WTC11 (cell line): ENCODE data around the gene WRAP73. TPM values are rescaled to one million over a fixed set of nuclear protein-coding genes. Genes with fewer than 3 reads are reported as not detected.

ENCODE experiments used
- ATAC-seq: fragments of 200-7000 bp; cut with Tn5 transposase; 2 replicates; pipeline ENCODE4 v1.10.0; 2021; ENCODE audit warnings: mild to moderate bottlenecking, moderate library complexity
- CTCF ChIA-PET: fragments of 300-600 bp; sonication (Branson Sonifier 250); formaldehyde crosslinking; loops from one replicate; lab custom pipeline; 2021; ENCODE audit warnings: antibody characterized with exemption; lab: Charles Lee
- POLR2A ChIA-PET: fragments of 350-600 bp; sonication (Branson Sonifier 250); formaldehyde crosslinking; loops from one replicate; lab custom pipeline; 2021; ENCODE audit warnings: antibody characterized with exemption; lab: Charles Lee
- DNase-seq: peaks from one replicate; pipeline ENCODE4 v3.0.0; 2021; ENCODE audit warnings: low spot score
- H3K27ac Mint-ChIP-seq: 2 replicates; pipeline ENCODE4 v1.8.0; 2021; ENCODE audit warnings: mixed read lengths
- H3K27me3 Mint-ChIP-seq: 2 replicates; pipeline ENCODE4 v1.8.0; 2021; ENCODE audit warnings: low read depth, mild to moderate bottlenecking, moderate library complexity, mixed read lengths
- H3K36me3 Mint-ChIP-seq: 2 replicates; pipeline ENCODE4 v1.8.0; 2021; ENCODE audit warnings: mixed read lengths
- H3K4me1 Mint-ChIP-seq: 2 replicates; pipeline ENCODE4 v1.8.0; 2022; ENCODE audit warnings: mixed read lengths
- H3K4me3 Mint-ChIP-seq: 2 replicates; pipeline ENCODE4 v1.8.0; 2021; ENCODE audit warnings: mild to moderate bottlenecking, moderate library complexity, mixed read lengths
- H3K9me3 Mint-ChIP-seq: 2 replicates; pipeline ENCODE4 v1.8.0; 2021; ENCODE audit warnings: mixed read lengths
- ATF1 ChIP-seq: sonication (generic); formaldehyde crosslinking; IDR thresholded peaks from 2 replicates; pipeline ENCODE4 v1.8.1; 2023; ENCODE audit warnings: mild to moderate bottlenecking, moderate library complexity, missing genetic modification reagents
- CBFB ChIP-seq: sonication (generic); formaldehyde crosslinking; IDR thresholded peaks from 2 replicates; pipeline ENCODE4 v1.8.1; 2022; ENCODE audit warnings: mild to moderate bottlenecking, low read depth, missing genetic modification reagents
- ESRRA ChIP-seq: sonication (generic); formaldehyde crosslinking; IDR thresholded peaks from 2 replicates; pipeline ENCODE4 v1.8.1; 2022; ENCODE audit warnings: mild to moderate bottlenecking, missing genetic modification reagents, borderline replicate concordance
- FOXP1 ChIP-seq: sonication (generic); formaldehyde crosslinking; IDR thresholded peaks from 2 replicates; pipeline ENCODE4 v1.8.0; 2022; ENCODE audit warnings: missing genetic modification reagents, mild to moderate bottlenecking, moderate library complexity, borderline replicate concordance
- GABPB1 ChIP-seq: sonication (generic); formaldehyde crosslinking; IDR thresholded peaks from 2 replicates; pipeline ENCODE4 v1.8.1; 2023; ENCODE audit warnings: mild to moderate bottlenecking, missing genetic modification reagents
- GTF2I ChIP-seq: fragments of 250-450 bp; sonication (Bioruptor Pico); conservative IDR thresholded peaks from 2 replicates; pipeline ENCODE4 v1.4.0; 2021; ENCODE audit warnings: mild to moderate bottlenecking
- IRF2 ChIP-seq: sonication (generic); formaldehyde crosslinking; IDR thresholded peaks from 2 replicates; pipeline ENCODE4 v1.8.0; 2022; ENCODE audit warnings: low read depth, missing genetic modification reagents, borderline replicate concordance
- NFE2L1 ChIP-seq: sonication (generic); formaldehyde crosslinking; IDR thresholded peaks from 2 replicates; pipeline ENCODE4 v1.8.1; 2023; ENCODE audit warnings: missing genetic modification reagents
- NR2C2 ChIP-seq: sonication (generic); formaldehyde crosslinking; IDR thresholded peaks from 2 replicates; pipeline ENCODE4 v1.8.0; 2022; ENCODE audit warnings: mild to moderate bottlenecking, missing genetic modification reagents
- NR3C1 ChIP-seq: sonication (generic); formaldehyde crosslinking; conservative IDR thresholded peaks from 2 replicates; pipeline ENCODE4 v1.8.1; 2023; ENCODE audit warnings: low read depth, mild to moderate bottlenecking, missing genetic modification reagents
- OVOL2 ChIP-seq: fragments of 250-450 bp; sonication (Bioruptor Pico); IDR thresholded peaks from 2 replicates; pipeline ENCODE4 v1.9.0; 2021; ENCODE audit warnings: mild to moderate bottlenecking, borderline replicate concordance
- RELA ChIP-seq: sonication (generic); formaldehyde crosslinking; IDR thresholded peaks from 2 replicates; pipeline ENCODE4 v1.8.1; 2022; ENCODE audit warnings: missing genetic modification reagents, mild to moderate bottlenecking, borderline replicate concordance
- ZNF232 ChIP-seq: sonication (generic); formaldehyde crosslinking; IDR thresholded peaks from 2 replicates; pipeline ENCODE4 v1.8.0; 2022; ENCODE audit warnings: mild to moderate bottlenecking, missing genetic modification reagents
- ZNF263 ChIP-seq: sonication (generic); formaldehyde crosslinking; IDR thresholded peaks from 2 replicates; pipeline ENCODE4 v1.8.1; 2022; ENCODE audit warnings: low read depth, mild to moderate bottlenecking, moderate library complexity, missing genetic modification reagents
- ZNF317 ChIP-seq: sonication (generic); formaldehyde crosslinking; IDR thresholded peaks from 2 replicates; pipeline ENCODE4 v1.8.1; 2023; ENCODE audit warnings: low read depth, mild to moderate bottlenecking, moderate library complexity, missing genetic modification reagents, borderline replicate concordance
- ZNF396 ChIP-seq: fragments of 250-450 bp; sonication (Bioruptor Pico); IDR thresholded peaks from 2 replicates; pipeline ENCODE4 v1.8.0; 2021; ENCODE audit warnings: mild to moderate bottlenecking, moderate library complexity, borderline replicate concordance
- ZNF416 ChIP-seq: fragments of 250-450 bp; sonication (Bioruptor Pico); IDR thresholded peaks from 2 replicates; pipeline ENCODE4 v1.9.0; 2021; ENCODE audit warnings: mild to moderate bottlenecking, inconsistent platforms
- ZNF423 ChIP-seq: fragments of 250-450 bp; sonication (Bioruptor Pico); IDR thresholded peaks from 2 replicates; pipeline ENCODE4 v2.1.2; 2022; ENCODE audit warnings: mild to moderate bottlenecking, moderate library complexity
- total RNA-seq: library from RNA; stranded (reverse); gene quantifications from 3 replicates; pipeline ENCODE4 v1.2.3, GENCODE V29; 2021
- TF ChIP-seq, protein P1 (sequence below): sonication (generic); formaldehyde crosslinking; IDR thresholded peaks from 2 replicates; pipeline ENCODE4 v1.8.1; 2022; ENCODE audit warnings: low read depth, mild to moderate bottlenecking, moderate library complexity, missing genetic modification reagents, borderline replicate concordance
- TF ChIP-seq, protein P2 (sequence below): sonication (generic); formaldehyde crosslinking; IDR thresholded peaks from 2 replicates; pipeline ENCODE4 v1.8.0; 2023; ENCODE audit warnings: missing genetic modification reagents
- TF ChIP-seq, protein P3 (sequence below): sonication (generic); formaldehyde crosslinking; IDR thresholded peaks from 2 replicates; pipeline ENCODE4 v1.8.1; 2022; ENCODE audit warnings: mild to moderate bottlenecking, missing genetic modification reagents, moderate library complexity, borderline replicate concordance
- TF ChIP-seq, protein P4 (sequence below): fragments of 250-450 bp; sonication (Bioruptor Pico); IDR thresholded peaks from 2 replicates; pipeline ENCODE4 v2.1.2; 2022; ENCODE audit warnings: mild to moderate bottlenecking, moderate library complexity
- TF ChIP-seq, protein P5 (sequence below): sonication (generic); formaldehyde crosslinking; IDR thresholded peaks from 2 replicates; pipeline ENCODE4 v1.8.0; 2022; ENCODE audit warnings: mild to moderate bottlenecking, missing genetic modification reagents
- TF ChIP-seq, protein P6 (sequence below): sonication (generic); formaldehyde crosslinking; IDR thresholded peaks from 2 replicates; pipeline ENCODE4 v1.8.0; 2022; ENCODE audit warnings: missing genetic modification reagents
- TF ChIP-seq, protein P7 (sequence below): fragments of 250-450 bp; sonication (Bioruptor Pico); conservative IDR thresholded peaks from 2 replicates; pipeline ENCODE4 v1.9.0; 2021; ENCODE audit warnings: mild to moderate bottlenecking

WRAP73 gene
- total RNA-seq, 1 experiment from 2014 or later: 39.2 TPM

DNA sequence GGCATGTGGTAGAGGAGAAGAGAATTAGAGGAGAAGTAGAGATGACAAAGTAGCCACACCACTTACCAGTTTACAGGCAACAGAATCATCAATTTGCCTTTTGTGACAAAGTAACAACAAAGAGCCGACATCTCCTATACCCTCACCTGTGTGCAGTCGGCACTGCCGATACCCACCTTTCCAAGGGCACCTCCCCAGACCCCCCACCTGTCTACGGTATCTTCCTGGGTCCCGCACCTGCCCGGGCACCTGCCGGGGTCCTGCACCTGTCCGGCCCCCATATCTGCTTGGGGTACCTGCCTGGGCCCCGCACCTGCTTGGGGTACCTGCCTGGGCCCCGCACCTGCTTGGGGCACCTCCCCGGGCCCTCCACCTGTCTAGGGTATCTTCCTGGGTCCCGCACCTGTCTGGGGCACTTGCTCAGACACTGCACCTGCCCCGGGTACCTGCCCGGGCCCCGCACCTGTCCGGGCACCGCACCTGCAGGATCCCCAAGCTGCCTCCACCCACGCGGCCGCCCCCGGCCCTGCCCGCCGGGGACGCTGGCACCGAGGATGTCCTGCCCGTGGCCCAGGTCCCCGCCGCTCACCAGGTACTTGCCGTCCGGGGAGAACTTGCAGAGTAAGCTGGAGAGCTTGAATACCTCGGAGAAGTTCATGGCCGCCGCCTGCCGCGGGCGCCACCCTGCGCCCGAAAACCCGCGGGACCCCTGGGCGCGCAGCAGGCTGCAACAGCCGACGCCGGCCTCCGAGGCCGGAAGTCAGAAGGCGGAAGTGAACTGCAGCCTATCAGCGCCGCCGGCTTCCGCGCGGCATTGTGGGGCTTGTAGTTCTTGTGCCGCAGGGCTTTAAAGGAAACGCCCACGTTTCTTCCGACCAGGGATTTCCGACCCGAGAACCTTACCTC lies at the start of gene WRAP73 (continued):
- TF ChIP-seq, protein P1, sequence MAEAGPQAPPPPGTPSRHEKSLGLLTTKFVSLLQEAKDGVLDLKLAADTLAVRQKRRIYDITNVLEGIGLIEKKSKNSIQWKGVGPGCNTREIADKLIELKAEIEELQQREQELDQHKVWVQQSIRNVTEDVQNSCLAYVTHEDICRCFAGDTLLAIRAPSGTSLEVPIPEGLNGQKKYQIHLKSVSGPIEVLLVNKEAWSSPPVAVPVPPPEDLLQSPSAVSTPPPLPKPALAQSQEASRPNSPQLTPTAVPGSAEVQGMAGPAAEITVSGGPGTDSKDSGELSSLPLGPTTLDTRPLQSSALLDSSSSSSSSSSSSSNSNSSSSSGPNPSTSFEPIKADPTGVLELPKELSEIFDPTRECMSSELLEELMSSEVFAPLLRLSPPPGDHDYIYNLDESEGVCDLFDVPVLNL: no peak
- TF ChIP-seq IRF2 (no peak), GABPB1 (CRISPR knock-in tag) (0 out of 2 replicates have a peak, but pooled peaks have one; percentile 35), CBFB (CRISPR knock-in tag) (no peak), ZNF317 (CRISPR knock-in tag) (no peak), RELA (0 out of 2 replicates have a peak, but pooled peaks have one; percentile 16), ZNF396 (no peak), ESRRA (CRISPR knock-in tag) (0 out of 2 replicates have a peak, but pooled peaks have one; percentile 32), FOXP1 (CRISPR knock-in tag) (0 out of 2 replicates have a peak, but pooled peaks have one; percentile 56), ZNF232 (no peak), GTF2I (CRISPR knock-in tag) (no peak), ZNF423 (peak; percentile 50; the same call in 1 of the 2 replicates), ZNF263 (no peak), NFE2L1 (CRISPR knock-in tag) (no peak), OVOL2 (no peak)
- TF ChIP-seq, protein P2, sequence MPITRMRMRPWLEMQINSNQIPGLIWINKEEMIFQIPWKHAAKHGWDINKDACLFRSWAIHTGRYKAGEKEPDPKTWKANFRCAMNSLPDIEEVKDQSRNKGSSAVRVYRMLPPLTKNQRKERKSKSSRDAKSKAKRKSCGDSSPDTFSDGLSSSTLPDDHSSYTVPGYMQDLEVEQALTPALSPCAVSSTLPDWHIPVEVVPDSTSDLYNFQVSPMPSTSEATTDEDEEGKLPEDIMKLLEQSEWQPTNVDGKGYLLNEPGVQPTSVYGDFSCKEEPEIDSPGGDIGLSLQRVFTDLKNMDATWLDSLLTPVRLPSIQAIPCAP (CRISPR knock-in tag): no peak
- TF ChIP-seq, protein P3, sequence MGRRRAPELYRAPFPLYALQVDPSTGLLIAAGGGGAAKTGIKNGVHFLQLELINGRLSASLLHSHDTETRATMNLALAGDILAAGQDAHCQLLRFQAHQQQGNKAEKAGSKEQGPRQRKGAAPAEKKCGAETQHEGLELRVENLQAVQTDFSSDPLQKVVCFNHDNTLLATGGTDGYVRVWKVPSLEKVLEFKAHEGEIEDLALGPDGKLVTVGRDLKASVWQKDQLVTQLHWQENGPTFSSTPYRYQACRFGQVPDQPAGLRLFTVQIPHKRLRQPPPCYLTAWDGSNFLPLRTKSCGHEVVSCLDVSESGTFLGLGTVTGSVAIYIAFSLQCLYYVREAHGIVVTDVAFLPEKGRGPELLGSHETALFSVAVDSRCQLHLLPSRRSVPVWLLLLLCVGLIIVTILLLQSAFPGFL: no peak
- TF ChIP-seq, protein P4, sequence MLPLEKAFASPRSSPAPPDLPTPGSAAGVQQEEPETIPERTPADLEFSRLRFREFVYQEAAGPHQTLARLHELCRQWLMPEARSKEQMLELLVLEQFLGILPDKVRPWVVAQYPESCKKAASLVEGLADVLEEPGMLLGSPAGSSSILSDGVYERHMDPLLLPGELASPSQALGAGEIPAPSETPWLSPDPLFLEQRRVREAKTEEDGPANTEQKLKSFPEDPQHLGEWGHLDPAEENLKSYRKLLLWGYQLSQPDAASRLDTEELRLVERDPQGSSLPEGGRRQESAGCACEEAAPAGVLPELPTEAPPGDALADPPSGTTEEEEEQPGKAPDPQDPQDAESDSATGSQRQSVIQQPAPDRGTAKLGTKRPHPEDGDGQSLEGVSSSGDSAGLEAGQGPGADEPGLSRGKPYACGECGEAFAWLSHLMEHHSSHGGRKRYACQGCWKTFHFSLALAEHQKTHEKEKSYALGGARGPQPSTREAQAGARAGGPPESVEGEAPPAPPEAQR: no peak

DNA sequence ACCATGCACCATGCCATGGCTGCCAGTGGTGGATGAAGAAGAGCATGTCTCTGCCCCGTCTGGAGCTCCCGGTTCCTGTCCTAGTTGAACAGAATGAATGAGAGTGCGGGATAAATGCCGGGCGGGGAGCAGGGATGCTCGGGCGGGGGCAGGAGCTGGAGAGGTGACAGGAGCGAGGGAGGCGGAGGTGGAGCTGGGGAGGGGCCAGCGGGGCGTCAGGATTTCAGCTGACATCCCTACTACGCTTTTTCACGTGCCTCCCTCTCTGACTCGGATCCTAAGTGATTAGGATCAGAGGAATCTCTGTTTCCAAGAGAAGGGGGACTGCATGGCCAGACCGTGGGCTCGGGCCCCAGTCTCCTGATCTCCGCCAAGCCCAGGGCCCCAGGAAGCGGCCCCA lies 49.7 kb upstream of the WRAP73 start:
- Mint-ChIP-seq H3K9me3 (no peaks in the 10 kb centered on the region), H3K4me3 (no peak overlapping the region), H3K36me3 (no peaks in the 10 kb centered on the region), H3K4me1 (peaks cover 10% of the 10 kb centered on the region), H3K27ac (no peak overlapping the region), H3K27me3 (peaks cover 5% of the 10 kb centered on the region)
- ChIA-PET POLR2A (no interaction called here), CTCF (interaction anchor here (0.7 to 3.8 kb wide), 5 partner anchors 21 to 108 kb away, joined by 3 to 14 read pairs (median 3); no protein-coding TSS in a partner anchor)
- no peak for ATAC-seq
- DNase-seq: no peak
- TF ChIP-seq NR3C1 (CRISPR knock-in tag) (no peak), ZNF416 (CRISPR knock-in tag) (no peak), ATF1 (CRISPR knock-in tag) (no peak), NR2C2 (CRISPR knock-in tag) (no peak)
- TF ChIP-seq, protein P5, sequence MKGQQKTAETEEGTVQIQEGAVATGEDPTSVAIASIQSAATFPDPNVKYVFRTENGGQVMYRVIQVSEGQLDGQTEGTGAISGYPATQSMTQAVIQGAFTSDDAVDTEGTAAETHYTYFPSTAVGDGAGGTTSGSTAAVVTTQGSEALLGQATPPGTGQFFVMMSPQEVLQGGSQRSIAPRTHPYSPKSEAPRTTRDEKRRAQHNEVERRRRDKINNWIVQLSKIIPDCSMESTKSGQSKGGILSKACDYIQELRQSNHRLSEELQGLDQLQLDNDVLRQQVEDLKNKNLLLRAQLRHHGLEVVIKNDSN (CRISPR knock-in tag): no peak
- TF ChIP-seq, protein P6, sequence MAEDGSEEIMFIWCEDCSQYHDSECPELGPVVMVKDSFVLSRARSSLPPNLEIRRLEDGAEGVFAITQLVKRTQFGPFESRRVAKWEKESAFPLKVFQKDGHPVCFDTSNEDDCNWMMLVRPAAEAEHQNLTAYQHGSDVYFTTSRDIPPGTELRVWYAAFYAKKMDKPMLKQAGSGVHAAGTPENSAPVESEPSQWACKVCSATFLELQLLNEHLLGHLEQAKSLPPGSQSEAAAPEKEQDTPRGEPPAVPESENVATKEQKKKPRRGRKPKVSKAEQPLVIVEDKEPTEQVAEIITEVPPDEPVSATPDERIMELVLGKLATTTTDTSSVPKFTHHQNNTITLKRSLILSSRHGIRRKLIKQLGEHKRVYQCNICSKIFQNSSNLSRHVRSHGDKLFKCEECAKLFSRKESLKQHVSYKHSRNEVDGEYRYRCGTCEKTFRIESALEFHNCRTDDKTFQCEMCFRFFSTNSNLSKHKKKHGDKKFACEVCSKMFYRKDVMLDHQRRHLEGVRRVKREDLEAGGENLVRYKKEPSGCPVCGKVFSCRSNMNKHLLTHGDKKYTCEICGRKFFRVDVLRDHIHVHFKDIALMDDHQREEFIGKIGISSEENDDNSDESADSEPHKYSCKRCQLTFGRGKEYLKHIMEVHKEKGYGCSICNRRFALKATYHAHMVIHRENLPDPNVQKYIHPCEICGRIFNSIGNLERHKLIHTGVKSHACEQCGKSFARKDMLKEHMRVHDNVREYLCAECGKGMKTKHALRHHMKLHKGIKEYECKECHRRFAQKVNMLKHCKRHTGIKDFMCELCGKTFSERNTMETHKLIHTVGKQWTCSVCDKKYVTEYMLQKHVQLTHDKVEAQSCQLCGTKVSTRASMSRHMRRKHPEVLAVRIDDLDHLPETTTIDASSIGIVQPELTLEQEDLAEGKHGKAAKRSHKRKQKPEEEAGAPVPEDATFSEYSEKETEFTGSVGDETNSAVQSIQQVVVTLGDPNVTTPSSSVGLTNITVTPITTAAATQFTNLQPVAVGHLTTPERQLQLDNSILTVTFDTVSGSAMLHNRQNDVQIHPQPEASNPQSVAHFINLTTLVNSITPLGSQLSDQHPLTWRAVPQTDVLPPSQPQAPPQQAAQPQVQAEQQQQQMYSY (CRISPR knock-in tag): no peak
- TF ChIP-seq, protein P7, sequence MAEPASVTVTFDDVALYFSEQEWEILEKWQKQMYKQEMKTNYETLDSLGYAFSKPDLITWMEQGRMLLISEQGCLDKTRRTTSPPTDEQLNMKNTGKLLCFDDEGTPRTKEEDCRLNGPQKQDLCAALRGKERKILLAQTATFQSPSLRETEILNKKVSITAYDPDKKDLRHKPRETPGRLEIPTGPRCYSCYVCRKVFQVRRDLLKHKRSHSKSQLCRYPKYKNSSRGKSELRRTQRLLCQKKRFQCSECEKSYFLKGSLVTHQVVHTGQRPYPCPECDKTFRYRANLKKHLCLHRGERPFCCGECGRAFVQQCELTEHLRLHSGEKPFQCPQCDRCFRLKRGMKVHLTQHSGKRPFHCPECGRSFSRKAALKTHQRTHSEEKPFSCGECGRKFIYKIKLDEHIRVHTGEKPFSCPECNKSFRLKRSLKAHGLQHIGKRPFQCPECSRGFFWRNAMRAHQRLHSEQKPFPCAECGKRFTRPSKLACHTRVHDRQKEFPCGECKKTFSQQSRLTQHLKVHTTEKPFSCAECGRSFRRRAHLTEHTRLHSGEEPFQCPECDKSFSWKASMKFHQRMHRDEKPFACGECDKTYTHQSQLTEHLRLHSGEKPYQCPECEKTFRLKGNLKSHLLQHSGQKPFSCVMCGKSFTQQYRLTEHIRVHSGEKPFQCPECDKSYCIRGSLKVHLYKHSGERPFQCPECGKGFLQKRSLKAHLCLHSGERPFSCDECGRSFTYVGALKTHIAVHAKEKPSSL (CRISPR knock-in tag): no peak
- TF ChIP-seq, protein P2 (CRISPR knock-in tag): no peak
